Right ventricle myocardium inferior (tissue), 1 donor: ENCODE data around the gene OPTC. TPM values are rescaled to one million over a fixed set of nuclear protein-coding genes. Genes with fewer than 3 reads are reported as not detected.
"Not testable (repeated sequence)": the region's sequence is repeated elsewhere in the genome, so short reads cannot be mapped to it uniquely, and the experiment has no call there.

Experiments
- ATAC-seq: fragments of 200-7000 bp; cut with Tn5 transposase; one replicate; pipeline ENCODE4 v1.9.1; 2020; ENCODE audit warnings: mild to moderate bottlenecking, moderate library complexity
- DNase-seq: peaks from one replicate; pipeline ENCODE4 v3.0.0; 2021; ENCODE audit errors: missing footprints
- intact Hi-C: fragments of 100-400 bp; cut with DNase I; formaldehyde crosslinking; loops from one replicate; pipeline ENCODE4 v1.11.0; 2022
- long read RNA-seq: library from polyadenylated mRNA; unstranded; transcript quantifications from one replicate; pipeline ENCODE4 v2.0.0, GENCODE V29; 2021
- total RNA-seq: library from RNA; stranded (reverse); fragmentation: NEBNext Ultra II Directional; extraction: Animal tissue kit (Norgen Biotek cat#: 25700); gene quantifications from one replicate; pipeline ENCODE4 v1.2.1, GENCODE V29; 2021
- donor health status: DM: no; HTN: yes; CAD: no; lungs with severe emphysema.

The OPTC gene, protein sequence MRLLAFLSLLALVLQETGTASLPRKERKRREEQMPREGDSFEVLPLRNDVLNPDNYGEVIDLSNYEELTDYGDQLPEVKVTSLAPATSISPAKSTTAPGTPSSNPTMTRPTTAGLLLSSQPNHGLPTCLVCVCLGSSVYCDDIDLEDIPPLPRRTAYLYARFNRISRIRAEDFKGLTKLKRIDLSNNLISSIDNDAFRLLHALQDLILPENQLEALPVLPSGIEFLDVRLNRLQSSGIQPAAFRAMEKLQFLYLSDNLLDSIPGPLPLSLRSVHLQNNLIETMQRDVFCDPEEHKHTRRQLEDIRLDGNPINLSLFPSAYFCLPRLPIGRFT
- total RNA-seq: not detected
- long read RNA-seq: 0 reads

DNA sequence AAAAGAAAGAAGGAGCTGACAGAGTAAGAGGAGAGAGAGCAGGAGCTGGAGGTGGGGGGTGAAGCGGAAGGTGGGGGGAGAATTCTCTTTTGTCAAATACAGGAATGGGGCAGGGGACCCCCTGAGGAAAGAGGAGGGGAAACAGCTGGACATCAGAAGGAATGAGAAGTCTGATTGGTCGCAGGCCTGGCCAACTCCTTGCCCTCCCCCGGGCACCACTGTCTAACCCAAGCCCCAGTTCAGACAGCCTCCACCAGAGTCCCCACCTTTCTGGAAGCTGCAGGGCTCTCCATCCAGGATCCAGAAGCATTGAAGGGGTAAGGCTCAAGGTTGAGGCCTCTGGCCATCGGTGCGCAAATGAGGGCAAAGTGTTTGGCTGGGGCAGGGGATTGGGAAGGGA, at the start of gene OPTC:
OPTC (plus strand) TSS at position 253 of the 400 bp plus-strand sequence. CDS start 1,853 bp downstream, outside the sequence.
- intact Hi-C loops: no loop called here
- ATAC-seq (no peak), DNase-seq (peak; percentile 33)

DNA sequence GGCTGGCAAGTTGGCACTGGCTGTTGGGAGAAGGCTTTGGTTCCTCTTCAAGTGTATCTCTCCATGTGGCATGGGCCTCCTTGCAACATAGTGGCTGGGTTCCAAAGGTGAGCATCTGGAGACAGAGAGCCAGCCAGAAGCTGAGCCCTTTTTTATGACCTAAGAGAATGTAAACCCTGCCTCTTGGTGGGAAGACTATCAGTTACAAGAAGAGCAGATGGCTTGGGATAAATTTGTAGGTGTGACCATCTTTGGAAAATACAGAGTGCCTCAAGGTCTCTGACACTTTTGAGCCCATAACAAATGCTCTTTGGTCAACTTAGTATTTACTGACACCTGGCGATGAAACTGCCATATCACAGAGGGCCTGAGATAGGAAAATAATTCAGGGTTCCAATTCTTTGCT, 49.8 kb upstream of the OPTC start:
- DNase-seq (no peak), ATAC-seq (no peak)
- intact Hi-C loops: no loop called here

DNA sequence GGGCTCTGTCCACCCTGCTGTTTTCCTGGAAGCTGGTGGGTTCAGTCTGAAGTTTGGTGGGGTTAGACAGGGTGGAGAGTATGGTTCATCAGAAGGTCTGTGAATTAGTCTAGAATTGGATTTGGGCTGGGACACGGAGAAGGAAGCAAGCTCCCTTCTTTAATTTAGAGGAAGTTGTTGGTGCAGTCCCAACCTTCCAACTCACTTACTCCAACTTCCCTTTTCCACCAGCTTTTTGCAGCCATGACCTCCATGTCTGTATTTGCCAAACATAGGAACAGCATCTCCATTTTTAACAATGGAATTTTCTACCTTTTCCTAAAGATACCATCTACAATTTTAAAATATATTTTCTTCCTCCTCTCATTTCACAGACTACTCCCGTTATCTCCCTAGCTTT, 46.8 kb upstream of the OPTC start:
- intact Hi-C loops: no loop called here

DNA sequence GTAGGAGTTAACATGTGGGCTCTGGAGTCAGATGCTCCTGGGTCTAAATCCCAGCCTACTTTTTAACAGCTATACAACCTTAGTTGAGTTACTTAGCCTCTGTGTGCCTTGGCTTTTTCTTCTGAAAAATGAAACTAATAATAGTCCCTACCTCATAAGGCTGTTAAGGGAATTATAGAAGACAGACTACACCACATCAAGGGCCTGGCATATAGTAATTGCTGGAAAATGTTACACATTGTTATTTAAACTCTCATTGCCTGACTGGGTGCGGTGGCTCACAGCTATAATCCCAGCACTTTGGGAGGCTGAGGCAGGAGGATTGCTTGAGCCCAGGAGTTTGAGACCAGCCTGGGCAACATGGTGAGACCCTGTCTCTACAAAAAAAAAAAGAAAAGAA, 46.4 kb upstream of the OPTC start:
- ATAC-seq, DNase-seq, intact Hi-C loops: not testable (repeated sequence)

More for the DNA sequence above, 46.8 kb upstream of the OPTC start:
- no peak for ATAC-seq
- DNase-seq: no peak

DNA sequence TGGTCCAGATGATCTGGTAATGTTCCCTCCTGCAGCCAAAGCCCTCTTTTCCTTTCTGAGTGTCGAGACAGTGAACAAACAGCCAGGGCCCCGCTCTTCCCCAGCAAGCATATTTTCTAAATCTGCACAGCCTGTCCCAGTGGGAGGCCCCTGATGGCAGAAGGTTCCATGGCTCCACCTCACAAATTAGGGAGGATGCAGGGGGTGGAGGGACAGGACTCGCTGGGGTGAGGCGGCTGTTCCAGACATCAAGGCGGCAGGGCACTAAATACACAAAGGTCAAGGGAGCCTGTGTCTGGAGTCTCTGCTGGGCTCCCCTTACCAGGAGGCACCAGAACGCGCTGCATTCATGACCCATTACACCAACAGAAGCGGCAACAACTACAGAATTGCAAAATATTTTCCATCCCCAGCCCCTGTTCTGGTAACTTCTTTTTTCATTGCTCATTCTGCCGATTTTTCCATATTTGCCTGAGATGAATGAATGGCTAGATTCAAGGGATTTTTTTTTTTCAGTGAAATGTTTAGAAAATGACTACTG, 45.4 kb upstream of the OPTC start:
- intact Hi-C loops: no loop called here
- no peak for DNase-seq
- peak; percentile 74 for ATAC-seq

DNA sequence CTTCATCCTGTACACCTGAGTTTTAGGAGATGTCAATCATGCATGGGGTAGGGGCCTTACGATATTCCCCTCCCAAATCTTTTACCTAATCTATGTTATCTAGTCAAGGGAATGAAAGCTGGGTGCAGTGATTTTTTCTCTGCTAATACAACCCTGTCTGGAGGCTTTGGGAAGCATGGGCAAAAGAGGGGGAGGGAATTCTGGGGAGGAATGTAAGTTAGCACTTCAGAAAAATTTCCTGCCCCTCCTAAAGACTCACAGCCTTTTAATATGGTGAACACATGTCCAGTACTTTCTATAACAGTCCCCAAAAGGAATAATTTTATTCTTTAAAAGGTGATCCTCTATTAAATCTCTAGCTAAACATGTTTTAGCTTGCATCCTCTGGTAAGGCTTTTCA, 44.0 kb upstream of the OPTC start:
- ATAC-seq (no peak), DNase-seq (no peak)
- intact Hi-C loops: no loop called here

DNA sequence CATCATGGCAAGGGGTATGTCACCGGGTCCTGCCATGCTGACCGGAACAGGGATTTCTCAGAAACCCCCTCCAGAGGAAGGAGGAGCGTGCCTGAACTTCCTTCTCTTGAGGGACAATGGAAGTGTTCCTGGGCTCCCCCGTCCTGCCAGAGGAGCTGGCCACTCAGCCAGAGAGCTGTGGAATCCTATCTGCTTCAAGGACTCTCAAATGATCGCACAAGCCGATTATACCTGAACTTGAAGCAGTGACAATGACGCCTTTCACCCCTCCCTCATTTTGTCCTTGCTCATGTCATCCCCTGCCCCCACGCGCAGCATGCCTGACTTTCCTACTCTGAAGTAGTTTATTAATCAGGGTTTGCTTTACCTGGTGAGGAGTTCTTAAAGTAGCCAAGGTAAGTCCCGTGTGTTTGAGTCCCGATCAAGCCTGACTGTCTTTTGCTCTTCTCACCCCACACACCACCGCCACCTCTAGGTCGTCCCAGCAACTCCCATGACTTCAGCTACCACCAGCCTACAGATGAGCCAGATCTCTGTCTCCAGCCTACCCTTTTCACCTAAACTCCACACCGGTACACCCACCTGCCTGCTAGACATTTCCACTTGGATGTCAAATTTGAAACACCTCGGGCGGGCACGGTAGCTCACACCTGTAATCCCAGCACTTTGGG, 43.3 kb upstream of the OPTC start:
- no peak for ATAC-seq
- intact Hi-C loops: no loop called here
- DNase-seq: no peak

DNA sequence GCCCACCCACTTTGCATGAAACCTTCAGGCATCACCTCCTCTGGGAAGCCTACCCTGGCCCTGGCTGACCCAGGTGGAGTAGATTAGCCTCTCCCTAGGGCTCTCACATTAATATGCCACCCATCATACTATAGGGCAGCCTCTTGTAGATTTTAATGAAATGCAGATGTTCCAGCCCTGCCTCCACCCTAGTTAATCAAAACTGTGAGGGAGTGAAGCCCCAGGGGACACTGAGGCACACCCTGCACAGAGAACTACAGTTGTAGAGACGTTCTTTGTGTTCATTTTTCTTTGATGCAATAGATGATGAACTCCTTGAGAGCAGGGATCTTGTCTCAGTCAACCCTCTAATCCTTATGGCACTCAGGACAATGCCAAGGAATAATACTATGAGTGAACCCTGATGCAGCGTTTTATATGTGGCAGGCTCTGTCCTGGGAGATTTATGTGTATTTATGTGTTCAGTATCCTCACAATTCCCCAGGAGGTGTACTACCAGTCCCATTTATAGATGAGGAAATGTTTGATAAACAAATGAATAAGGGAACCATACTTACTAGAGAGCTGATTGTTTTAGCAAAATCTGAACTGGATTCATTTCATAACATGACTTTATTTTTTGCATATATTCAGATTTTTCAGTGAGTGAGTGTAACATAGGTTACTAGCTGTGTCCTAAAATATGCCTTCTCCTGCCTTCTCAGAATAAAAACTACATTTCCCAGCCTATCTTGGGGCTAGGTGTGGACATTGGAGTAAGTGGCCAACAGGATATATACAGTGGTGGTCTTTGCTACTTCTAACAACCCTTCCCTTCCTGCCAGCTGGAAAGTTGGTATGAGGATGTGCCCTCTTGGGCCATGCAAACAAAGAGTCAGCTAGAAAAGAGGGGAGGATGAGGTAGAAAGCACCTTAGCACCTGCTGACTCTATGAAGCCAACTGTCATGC, 41.8 kb upstream of the OPTC start:
- DNase-seq (no peak), ATAC-seq (peak; percentile 43)
- intact Hi-C loops: no loop called here

DNA sequence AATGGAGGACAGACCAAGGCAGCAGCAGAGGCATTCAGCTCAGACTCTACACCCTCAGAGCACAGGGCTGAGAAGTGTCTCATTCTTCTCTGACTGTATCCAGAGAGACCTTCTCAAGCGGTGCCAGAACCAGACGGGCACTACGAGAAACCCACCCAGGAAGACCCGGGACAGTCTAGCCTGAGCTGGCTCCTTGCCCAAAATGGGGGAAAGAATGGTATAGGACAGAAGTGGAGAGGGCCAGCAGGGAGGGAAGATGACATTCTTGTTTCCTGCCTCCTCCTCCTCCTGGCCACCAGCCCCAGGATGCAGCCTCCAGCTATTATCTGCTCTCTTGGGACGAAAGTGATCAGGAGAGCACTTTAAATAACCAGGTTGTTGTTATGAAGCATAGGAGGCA, 40.9 kb upstream of the OPTC start:
- intact Hi-C loops: no loop called here
- DNase-seq (peak; percentile 27), ATAC-seq (no peak)

DNA sequence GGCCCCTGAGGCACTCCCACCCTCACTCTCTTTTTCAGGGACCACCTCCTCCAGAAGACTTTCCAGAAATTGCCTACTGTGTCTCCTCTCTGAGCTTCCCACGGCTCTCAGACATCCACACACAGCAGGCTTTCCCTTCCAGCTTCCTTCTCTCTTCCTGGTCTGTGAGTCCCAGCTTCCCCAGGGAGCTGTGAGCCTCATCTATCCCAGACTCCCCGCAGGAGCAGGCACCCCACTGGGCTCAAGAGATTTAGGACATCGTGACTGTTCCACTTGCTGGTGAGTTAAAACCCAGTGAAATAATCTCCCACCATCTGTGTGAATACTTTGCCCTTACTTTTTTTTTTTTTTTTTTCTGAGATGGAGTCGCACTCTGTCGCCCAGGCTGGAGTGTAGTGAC, 40.3 kb upstream of the OPTC start:
- ATAC-seq (no peak), DNase-seq (no peak)
- intact Hi-C loops: no loop called here

DNA sequence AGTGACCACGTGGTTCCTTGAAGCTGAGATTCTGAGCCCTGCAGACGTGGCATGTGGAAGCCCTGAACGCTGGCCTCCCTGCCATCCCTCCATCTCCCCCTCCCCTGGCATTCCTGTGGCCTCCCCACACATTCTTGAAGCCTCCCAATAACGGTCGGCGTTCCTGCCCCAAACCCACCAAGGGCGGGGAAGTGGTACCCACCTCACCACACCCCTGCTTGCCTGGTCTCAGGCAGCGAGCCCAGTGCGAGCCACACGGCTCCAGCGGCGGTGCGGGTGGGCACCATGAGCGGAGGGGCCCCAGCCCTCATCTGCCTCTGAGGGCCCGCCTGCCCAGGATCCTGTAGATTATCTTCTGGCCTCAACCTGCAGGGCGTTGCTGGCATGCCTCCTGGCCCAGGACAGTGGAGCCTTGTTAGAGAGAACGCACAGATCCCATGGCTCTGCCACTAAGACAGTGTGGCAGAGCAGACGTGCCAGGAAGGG, 38.9 kb upstream of the OPTC start:
- no peak for ATAC-seq
- DNase-seq: no peak
- intact Hi-C loops: no loop called here

DNA sequence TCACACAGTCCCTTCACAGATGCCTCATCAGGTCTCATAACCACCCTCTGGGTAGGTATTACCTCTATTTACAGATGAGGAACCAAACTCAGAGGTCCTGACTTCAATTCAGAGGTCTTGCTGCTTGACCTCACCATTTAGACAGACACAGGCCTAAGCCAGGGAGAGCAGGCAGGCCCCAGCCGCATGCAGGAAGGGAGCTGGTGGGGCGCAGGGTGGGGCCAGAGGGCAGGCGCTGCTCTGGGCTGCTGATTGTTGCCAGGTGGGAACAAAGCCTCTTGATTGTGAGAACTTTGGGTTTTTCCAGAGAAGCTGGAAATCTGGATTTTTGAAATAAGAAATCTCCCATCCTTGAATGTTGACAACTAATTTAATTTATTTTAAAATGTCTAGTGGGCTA, 38.2 kb upstream of the OPTC start:
- intact Hi-C loops: no loop called here
- DNase-seq (no peak), ATAC-seq (no peak)

DNA sequence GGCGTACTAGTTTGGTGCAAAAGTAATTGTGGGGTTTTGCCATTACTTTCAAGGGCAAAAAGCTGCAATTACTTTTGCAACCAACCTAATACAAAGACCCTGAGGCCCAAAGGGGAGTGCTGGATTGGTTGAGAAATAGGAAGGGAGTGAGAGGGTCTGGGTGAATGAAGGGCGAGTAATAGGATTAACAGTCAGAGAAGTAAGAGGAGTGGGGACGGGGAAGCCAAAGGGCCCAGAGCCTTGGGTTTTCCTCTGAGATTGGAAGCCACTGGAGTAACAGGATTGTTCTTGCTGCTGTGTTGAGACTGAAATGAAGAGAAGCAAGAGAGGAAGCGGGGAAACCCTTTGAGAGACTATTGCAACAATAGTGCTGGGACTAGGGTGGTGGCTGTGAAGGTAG, 37.4 kb upstream of the OPTC start:
- no peak for DNase-seq
- intact Hi-C loops: no loop called here
- no peak for ATAC-seq

DNA sequence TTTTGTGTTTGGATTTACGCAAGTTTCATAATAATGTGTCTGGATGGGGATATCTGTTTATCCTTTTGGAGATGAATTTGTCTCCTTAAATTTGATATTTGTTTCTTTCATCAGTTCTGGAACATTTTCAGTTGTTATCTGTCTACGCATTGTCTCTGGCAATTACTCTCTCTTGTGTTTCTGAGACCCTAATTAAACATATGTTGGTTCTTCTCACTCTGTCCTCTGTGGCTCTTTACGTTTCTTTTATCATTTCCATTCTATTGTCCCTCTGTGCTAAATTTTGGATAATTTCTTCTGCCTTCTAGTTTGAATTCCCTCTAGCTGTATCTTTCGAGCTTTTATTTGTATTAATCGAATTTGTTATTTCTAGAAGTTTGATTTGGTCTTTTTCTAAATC, 35.9 kb upstream of the OPTC start:
- DNase-seq (no peak), ATAC-seq (no peak)
- intact Hi-C loops: no loop called here

DNA sequence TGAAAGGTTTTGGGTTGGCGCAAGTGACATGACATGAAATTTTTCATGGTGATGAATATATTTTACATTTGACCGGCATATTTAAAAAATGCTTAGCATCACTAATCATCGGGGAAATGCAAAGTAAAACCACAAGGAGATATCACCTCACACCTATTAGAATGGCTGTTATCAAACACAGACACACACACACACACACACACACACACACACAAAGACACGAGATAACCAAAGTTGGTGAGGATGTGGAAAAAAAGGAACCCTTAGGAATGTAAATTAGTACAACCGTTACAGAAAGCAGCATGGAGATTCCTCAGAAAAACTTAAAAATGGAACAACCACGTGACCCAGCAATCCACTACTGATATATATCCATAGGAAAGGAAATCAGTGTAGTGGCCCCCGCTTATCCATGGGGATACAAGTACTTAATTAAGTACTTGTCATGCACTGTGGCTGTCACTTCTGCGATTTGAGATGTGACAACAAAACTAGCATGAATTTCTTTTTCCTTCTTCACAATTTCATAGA, 34.2 kb upstream of the OPTC start:
- no peak for DNase-seq
- ATAC-seq: no peak
- intact Hi-C loops: no loop called here

DNA sequence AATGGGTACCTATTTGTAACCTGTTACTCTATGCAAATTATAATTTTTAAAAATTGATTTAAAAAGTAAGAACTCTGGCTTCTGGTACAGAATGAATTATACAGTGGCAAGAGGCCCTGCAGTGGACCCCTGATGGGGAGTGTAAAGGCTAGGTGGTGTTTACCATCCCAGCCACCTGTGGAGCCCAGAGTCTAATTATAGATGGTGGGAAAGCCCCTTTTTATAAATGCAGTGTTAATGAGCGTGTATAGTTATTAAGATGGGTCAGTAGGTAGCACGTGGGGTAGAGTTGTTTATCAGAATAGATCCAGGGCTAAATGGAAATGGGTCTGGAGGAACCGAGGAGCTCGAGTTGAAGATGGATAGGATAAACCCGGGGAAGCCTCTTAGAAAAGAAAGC, 32.2 kb upstream of the OPTC start:
- DNase-seq (no peak), ATAC-seq (no peak)
- intact Hi-C loops: no loop called here

DNA sequence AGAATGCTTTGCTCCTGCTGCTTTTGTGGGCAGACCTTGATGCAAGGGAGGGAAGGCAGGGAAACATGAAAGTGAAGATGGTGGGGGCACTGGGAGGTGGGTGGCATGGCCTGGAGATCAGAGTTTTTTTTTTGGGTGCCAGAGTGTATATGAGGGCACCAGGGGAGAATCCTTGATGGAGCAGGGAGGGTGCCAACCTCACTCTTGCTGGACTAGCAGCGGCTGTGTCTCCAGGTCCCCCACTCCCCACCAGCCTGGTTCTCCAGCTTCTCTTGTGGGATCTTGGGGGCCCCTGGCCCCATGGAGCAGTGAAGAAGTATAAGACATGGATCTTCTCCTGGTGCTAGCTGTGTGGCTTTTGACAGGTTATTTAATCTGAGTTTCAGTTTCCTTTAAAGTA, 31.8 kb upstream of the OPTC start:
- peak; percentile 37 for DNase-seq
- no peak for ATAC-seq
- intact Hi-C loops: no loop called here

DNA sequence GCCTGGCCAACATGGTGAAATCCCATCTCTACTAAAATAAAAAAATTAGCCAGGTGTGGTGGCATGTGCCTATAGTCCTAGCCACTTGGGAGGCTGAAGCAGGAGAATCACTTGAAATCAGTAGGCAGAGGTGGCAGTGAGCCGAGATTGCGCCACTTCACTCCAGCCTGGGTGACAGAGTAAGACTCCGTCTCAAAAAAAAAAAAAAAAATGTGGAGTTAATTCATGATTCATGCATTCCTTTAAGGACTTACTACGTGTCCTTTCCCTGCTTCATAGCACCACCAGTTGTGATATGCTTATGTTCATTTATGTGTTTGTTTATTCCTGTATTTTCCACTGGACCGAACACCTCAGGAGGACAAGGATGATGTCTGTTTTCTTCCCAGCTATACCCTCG, 31.1 kb upstream of the OPTC start:
- intact Hi-C loops: no loop called here
- ATAC-seq (no peak), DNase-seq (peak; percentile 45)
